Renal cortical epithelial cell (primary cell): ENCODE data around the gene MIA3. TPM values are rescaled to one million over a fixed set of nuclear protein-coding genes. Genes with fewer than 3 reads are reported as not detected.

Source experiments
- DNase-seq: peaks from one replicate; pipeline ENCODE4 v3.0.0-alpha.2; 2011; ENCODE audit warnings: low read depth
- total RNA-seq: library from RNA; depleted of rRNA; stranded (reverse); fragments of >200 nt; gene quantifications from 2 replicates; pipeline ENCODE4 v1.2.3, GENCODE V29; 2014

Gene MIA3
- total RNA-seq, 1 donor from 2014 or later: 53.4 TPM

GRCh38 chr1:222618880-222619596 is 1.1 kb downstream of the MIA3 start:
- DNase-seq: peak; percentile 19

- no peak for DNase-seq
These were observed 2.7 kb downstream of the MIA3 start for GRCh38 chr1:222620566-222620965.

- no peak for DNase-seq
These were observed 4.9 kb downstream of the MIA3 start for GRCh38 chr1:222622765-222623164.

- no peak for DNase-seq
These were observed 5.6 kb downstream of the MIA3 start for GRCh38 chr1:222623458-222623857.

- no peak for DNase-seq
These were observed 6.3 kb downstream of the MIA3 start for GRCh38 chr1:222624214-222624613.

GRCh38 chr1:222627232-222627631 is 9.3 kb downstream of the MIA3 start:
- peak; percentile 13 for DNase-seq

- no peak for DNase-seq
These were observed 12.1 kb downstream of the MIA3 start for GRCh38 chr1:222629921-222630535.

GRCh38 chr1:222631611-222632208 is 13.8 kb downstream of the MIA3 start:
- no peak for DNase-seq

- DNase-seq: no peak
These were observed 14.9 kb downstream of the MIA3 start for GRCh38 chr1:222632749-222633148.

GRCh38 chr1:222634180-222635013 is 16.5 kb downstream of the MIA3 start:
- DNase-seq: peak; percentile 92

GRCh38 chr1:222641269-222641948 is 23.5 kb downstream of the MIA3 start:
- DNase-seq: no peak

GRCh38 chr1:222642468-222642867 is 24.6 kb downstream of the MIA3 start:
- DNase-seq: no peak

- DNase-seq: peak; percentile 29
These were observed 25.7 kb downstream of the MIA3 start for GRCh38 chr1:222643606-222643937.

GRCh38 chr1:222643938-222644635 is 26.2 kb downstream of the MIA3 start:
- DNase-seq: peak; percentile 95

- peak; percentile 35 for DNase-seq
These were observed 26.7 kb downstream of the MIA3 start for GRCh38 chr1:222644636-222644980.

- no peak for DNase-seq
These were observed 34.8 kb downstream of the MIA3 start for GRCh38 chr1:222652676-222653075.

GRCh38 chr1:222653178-222653827 is 35.4 kb downstream of the MIA3 start:
- DNase-seq: no peak

GRCh38 chr1:222654849-222655248 is 37.0 kb downstream of the MIA3 start:
- DNase-seq: no peak

- no peak for DNase-seq
These were observed 38.7 kb downstream of the MIA3 start for GRCh38 chr1:222656391-222657155.

- no peak for DNase-seq
These were observed 40.0 kb downstream of the MIA3 start for GRCh38 chr1:222657899-222658298.
